Upper lobe of left lung (tissue), 4 donors: ENCODE measurements around the gene TMEM101.

ENCODE experiments used
- EP300 ChIP-seq, 4 donors: sonication (generic); formaldehyde crosslinking; IDR thresholded peaks; one replicate each; pipeline ENCODE4 v1.5.1; 2017; ENCODE audit warnings: antibody characterized with exemption in 4 of 4, control low read depth in 2 of 4
- POLR2A ChIP-seq, 4 donors: fragments of 450-650 bp; IDR thresholded peaks; one replicate each; pipeline ENCODE4 v1.5.1; 2016 to 2017; ENCODE audit warnings: antibody characterized with exemption in 4 of 4, mild to moderate bottlenecking in 2 of 4
- POLR2AphosphoS5 ChIP-seq, 2 donors: sonication (generic); formaldehyde crosslinking; IDR thresholded peaks; one replicate each; pipeline ENCODE4 v1.5.1; 2017; ENCODE audit warnings: antibody characterized with exemption in 2 of 2
- TF ChIP-seq, protein P1 (sequence below), 6 experiments: fragments of 450-650 bp in 4 of 6; fragments of 200-600 bp in 2 of 6; sonication (generic) in 2 of 6; IDR thresholded peaks; one replicate each; pipeline ENCODE4 v1.5.1; 2016 to 2019; ENCODE audit warnings: antibody characterized with exemption in 6 of 6

- TF ChIP-seq, protein P1, sequence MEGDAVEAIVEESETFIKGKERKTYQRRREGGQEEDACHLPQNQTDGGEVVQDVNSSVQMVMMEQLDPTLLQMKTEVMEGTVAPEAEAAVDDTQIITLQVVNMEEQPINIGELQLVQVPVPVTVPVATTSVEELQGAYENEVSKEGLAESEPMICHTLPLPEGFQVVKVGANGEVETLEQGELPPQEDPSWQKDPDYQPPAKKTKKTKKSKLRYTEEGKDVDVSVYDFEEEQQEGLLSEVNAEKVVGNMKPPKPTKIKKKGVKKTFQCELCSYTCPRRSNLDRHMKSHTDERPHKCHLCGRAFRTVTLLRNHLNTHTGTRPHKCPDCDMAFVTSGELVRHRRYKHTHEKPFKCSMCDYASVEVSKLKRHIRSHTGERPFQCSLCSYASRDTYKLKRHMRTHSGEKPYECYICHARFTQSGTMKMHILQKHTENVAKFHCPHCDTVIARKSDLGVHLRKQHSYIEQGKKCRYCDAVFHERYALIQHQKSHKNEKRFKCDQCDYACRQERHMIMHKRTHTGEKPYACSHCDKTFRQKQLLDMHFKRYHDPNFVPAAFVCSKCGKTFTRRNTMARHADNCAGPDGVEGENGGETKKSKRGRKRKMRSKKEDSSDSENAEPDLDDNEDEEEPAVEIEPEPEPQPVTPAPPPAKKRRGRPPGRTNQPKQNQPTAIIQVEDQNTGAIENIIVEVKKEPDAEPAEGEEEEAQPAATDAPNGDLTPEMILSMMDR (IDR thresholded peaks at IDR 0.05) = no peak
- TF ChIP-seq POLR2A (IDR thresholded peaks at IDR 0.05) = no peak
- no peak for TF ChIP-seq EP300 (IDR thresholded peaks at IDR 0.05)
- TF ChIP-seq POLR2AphosphoS5 (IDR thresholded peaks at IDR 0.05) = no peak
Measured at GRCh38 chr17:44011876-44012275, 2.9 kb downstream of the TMEM101 start.
